GM23338 (cell line): ENCODE measurements around the gene GRM8.
A peak's percentile ranks its signal among the peaks of the same experiment; 100 is the strongest.

Experiments
- CTCF ChIP-seq, 2 experiments: fragments of 200-600 bp in 1 of 2; sonication (generic) in 1 of 2; conservative IDR thresholded peaks; 2 replicates each; pipeline versions ENCODE4 v1.5.1 to v1.6.1; 2016 to 2017; ENCODE audit warnings: antibody characterized with exemption in 2 of 2, low read depth in 2 of 2, mild to moderate bottlenecking in 2 of 2, moderate library complexity in 1 of 2
- POLR2AphosphoS5 ChIP-seq: IDR thresholded peaks from 2 replicates; pipeline ENCODE4 v1.6.1; 2016; ENCODE audit warnings: antibody characterized with exemption, low read depth

GRCh38 chr7:127239814-127240213, 12.9 kb downstream of the GRM8 start:
- TF ChIP-seq CTCF (conservative IDR thresholded peaks at IDR 0.05; ENCODE audit: low read depth in 2 of 2) (peak; percentile 71), POLR2AphosphoS5 (no peak)
